Motor neuron (in vitro differentiated cells): Measurements from ENCODE around the gene ALDH3A1. TPM values are rescaled to one million over a fixed set of nuclear protein-coding genes. Genes with fewer than 3 reads are reported as not detected.

Experiments
- ATAC-seq, 8 experiments: fragments of 200-7000 bp; cut with Tn5 transposase; replicated peaks in 6 of 8; 2 replicates each; pipeline ENCODE4 v1.8.0; 2021; ENCODE audit warnings: mild to moderate bottlenecking in 8 of 8, moderate library complexity in 8 of 8
- H3K27ac ChIP-seq, 2 donors: fragments of 250-450 bp; sonication (Bioruptor Pico); 2 replicates each; pipeline ENCODE4 v1.9.0; 2021; ENCODE audit warnings: antibody characterized with exemption in 2 of 2, mild to moderate bottlenecking in 2 of 2, moderate library complexity in 1 of 2
- H3K4me1 ChIP-seq, 2 donors: fragments of 250-450 bp; sonication (Bioruptor Pico); replicated peaks in 1 of 2; 2 replicates each; pipeline ENCODE4 v1.6.1; 2021; ENCODE audit warnings: antibody characterized with exemption in 2 of 2, mild to moderate bottlenecking in 2 of 2, moderate library complexity in 1 of 2
- H3K4me3 ChIP-seq, 5 donors: fragments of 250-450 bp; sonication (Bioruptor Pico); 2 replicates each; pipeline ENCODE4 v1.9.0; 2021; ENCODE audit warnings: antibody characterized with exemption in 5 of 5, mild to moderate bottlenecking in 5 of 5, moderate library complexity in 4 of 5
- WGBS, 10 experiments: fragments of 450-650 bp; shearing (Covaris generic); methylation state at CpG; one replicate each; pipeline ENCODE4 v1.0.0; 2022; 5-methylcytosine and 5-hydroxymethylcytosine counted together
- in situ Hi-C, 9 experiments: fragments of 400-800 bp; cut with MboI; loops; one replicate each; pipeline ENCODE4 v1.15.0; 2021; ENCODE audit warnings: low sequenced_read_pairs in 9 of 9, low pct_unique_long_range_greater_than_20kb in 2 of 9; ENCODE audit not compliant: unreplicated experiment in 9 of 9
- total RNA-seq, 8 experiments: library from RNA; unstranded; fragments of 300-600 nt; gene quantifications; 2 replicates each; pipeline versions ENCODE4 v1.2.3 to v1.2.4, GENCODE V29; 2022

ALDH3A1 gene
- total RNA-seq, 8 experiments from 2014 or later = 0.49 to 8.4 (median 1.9) TPM; not detected in 3

DNA sequence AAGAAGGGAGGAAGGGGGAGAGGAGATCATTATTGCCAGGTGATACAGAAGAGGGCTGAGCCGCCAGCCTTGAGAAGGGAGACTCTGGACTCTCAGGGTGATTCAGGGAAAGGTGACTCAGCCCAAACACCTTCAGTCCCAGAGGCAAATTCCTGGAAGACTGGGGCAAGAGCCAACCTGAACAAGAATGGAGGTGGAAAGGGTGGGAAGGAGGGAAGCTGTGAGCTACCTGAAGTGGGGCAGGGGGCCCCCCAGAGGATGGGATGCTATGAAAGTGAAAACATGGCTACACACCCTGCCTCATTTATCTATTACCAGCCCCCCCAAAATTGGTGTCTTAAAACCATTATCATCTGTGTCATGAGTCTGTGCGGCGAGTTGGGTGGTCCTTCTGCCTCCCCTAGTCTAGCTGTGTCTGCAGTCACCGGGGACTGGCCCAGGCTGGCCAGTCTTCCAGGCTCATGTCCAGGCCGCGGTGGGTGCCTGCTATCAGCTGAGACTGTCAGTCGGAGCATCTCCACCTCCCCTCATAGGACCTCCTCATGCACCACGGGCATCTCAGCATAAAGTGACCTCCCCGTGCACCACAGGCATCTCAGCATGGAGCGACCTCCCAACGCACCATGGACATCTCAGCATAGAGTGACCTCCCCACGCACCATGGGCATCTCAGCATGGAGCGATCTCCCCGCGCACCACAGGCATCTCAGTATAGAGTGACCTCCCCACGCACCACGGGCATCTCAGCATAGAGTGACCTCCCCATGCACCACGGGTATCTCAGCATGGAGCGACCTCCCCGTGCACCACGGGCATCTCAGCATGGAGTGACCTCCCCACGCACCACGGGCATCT, 28.5 kb downstream of the ALDH3A1 start:
- no peak for ATAC-seq
- no peak overlapping the region for H3K4me3 ChIP-seq
- H3K27ac ChIP-seq = no peak overlapping the region
- in situ Hi-C loops = no loop called here
- H3K4me1 ChIP-seq = peaks cover 6 to 8% of the 10 kb centered on the region in 2 donors
- WGBS, 10 experiments = 57 to 100% (median 89%) methylated on average over 1 to 2 of the region's 23 CpGs; no CpG with 5 or more reads in 6 of the 10 experiments

DNA sequence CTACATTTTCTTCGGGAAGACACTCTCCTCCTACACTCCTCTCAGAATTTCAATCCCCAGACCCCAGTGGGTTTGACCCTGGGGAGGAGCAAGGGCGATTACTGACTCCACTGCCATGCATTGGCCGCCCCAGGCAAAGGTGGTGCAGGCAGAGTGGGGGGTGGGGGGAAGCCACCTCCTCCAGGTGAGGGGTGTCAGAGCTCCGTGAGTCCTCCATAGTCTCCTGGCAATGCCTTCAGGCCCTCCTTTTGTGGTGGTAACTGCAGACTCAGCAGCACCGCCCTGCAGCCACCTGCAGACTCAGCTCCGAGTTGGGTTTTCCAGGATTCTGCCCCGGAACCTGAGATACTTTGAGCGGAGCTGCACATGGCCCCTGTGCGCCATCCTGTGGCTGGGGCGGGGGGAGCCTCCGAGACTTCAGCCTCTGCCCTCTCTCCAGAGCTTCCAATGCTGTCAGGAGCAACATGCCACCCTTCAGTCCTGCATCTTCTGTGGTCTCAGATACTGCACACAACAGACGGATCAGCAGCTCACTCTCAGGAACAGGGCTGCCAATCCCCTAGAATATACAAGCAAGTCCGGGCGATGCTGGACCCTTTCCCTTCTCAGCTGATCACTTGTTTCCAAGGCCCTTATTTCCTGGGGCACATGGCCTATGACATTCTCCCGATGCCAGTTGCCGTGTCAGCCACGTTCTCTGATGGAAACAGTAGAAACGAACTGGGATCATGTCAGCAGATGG, 29.3 kb downstream of the ALDH3A1 start:
- H3K4me3 ChIP-seq = no peak overlapping the region
- no peak overlapping the region for H3K27ac ChIP-seq
- in situ Hi-C loops = no loop called here
- peak in 1 of 8 experiments; percentile 19 for ATAC-seq
- H3K4me1 ChIP-seq = peaks cover 6 to 8% of the 10 kb centered on the region in 2 donors
- 13 to 100% (median 77%) methylated on average over 1 to 9 of the region's 18 CpGs; no CpG with 5 or more reads in 3 of the 10 experiments for WGBS, 10 experiments

DNA sequence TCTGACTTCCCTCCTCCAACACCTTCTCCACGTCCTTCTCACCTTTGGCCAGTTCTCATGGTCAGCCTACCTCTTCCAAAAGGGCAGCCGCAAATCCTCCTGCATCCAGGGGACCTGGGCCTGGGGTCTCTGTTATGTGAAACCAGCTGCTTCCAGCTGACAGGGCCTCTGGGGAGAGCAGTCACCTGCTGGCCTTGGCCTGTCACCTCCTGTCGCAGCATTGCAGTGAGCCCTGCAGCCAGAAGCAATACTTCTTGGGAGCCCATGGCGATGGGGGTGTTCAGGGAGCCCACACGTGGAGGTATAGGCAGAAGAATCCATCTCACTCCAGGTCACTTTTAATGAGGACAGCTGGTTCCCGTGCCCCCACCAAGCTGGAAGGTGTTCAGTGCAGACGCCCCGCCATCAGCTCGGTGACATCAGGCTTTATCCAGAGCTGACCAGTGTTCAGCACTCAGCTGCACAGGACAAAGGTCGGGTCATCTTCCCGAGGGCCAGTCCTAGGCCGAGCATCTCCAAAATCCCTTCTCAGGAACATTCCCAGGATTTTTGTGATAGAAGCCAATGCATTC, 30.0 kb downstream of the ALDH3A1 start:
- peaks cover 6 to 8% of the 10 kb centered on the region in 2 donors for H3K4me1 ChIP-seq
- in situ Hi-C loops = no loop called here
- H3K4me3 ChIP-seq = no peak overlapping the region
- WGBS, 10 experiments = 60 to 100% (median 84%) methylated on average over 1 to 8 of the region's 12 CpGs; no CpG with 5 or more reads in 4 of the 10 experiments
- no peak overlapping the region for H3K27ac ChIP-seq
- ATAC-seq = peak in 3 of 8 experiments; percentile 18 to 27 (median 24)

DNA sequence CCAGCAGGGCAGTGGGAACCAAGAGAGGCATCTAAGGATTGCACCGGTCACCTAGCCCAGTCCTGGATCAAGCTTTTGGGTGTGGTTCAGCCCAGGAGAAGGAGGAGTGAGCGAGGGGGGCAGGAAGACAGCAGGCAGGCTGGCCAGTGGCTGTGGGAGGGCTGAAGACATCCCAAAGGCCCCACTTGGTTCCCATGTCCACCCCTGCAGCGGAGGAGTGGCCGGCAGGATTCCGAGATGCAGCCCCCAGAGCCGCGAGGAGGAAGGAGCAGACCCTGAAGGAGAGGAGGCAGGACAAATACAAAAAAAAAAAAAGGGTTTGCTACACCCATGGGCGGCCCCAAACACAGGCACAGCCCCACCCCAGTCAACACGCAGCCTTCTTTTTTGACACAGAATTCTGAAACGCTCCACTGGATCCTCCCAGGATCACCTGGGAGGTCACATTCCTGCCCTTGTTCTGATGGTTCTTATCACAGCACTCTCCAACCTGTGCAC, 30.6 kb downstream of the ALDH3A1 start:
- no peak overlapping the region for H3K27ac ChIP-seq
- ATAC-seq = no peak
- WGBS, 10 experiments = 34 to 100% (median 72%) methylated on average over 1 to 4 of the region's 10 CpGs; no CpG with 5 or more reads in 3 of the 10 experiments
- H3K4me3 ChIP-seq = no peak overlapping the region
- in situ Hi-C loops = no loop called here
- peaks cover 6 to 8% of the 10 kb centered on the region in 2 donors for H3K4me1 ChIP-seq

DNA sequence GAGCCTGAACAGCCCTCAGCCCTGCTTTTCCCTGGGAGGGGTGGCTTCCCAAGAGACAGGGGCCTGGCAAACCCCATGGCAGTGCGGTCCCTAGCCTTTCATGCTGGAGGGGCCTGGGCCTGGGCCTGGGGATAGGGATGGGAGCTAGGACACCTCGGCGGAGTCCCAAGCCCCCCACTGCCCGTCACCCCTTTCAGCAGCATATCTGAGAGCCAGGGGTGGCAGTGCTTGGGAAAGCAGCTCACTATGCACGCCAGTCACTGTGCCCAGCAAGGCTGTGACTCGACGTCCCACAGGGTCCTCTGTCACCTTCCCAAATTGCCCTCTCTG, 31.1 kb downstream of the ALDH3A1 start:
- WGBS, 10 experiments = 92 to 100% methylated on average over 1 to 2 of the region's 7 CpGs; no CpG with 5 or more reads in 8 of the 10 experiments
- Histone ChIP-seq H3K4me1 (peaks cover 6 to 8% of the 10 kb centered on the region in 2 donors), H3K4me3 (no peak overlapping the region), H3K27ac (no peak overlapping the region)
- peak in 1 of 8 experiments; percentile 5 for ATAC-seq
- in situ Hi-C loops = no loop called here

DNA sequence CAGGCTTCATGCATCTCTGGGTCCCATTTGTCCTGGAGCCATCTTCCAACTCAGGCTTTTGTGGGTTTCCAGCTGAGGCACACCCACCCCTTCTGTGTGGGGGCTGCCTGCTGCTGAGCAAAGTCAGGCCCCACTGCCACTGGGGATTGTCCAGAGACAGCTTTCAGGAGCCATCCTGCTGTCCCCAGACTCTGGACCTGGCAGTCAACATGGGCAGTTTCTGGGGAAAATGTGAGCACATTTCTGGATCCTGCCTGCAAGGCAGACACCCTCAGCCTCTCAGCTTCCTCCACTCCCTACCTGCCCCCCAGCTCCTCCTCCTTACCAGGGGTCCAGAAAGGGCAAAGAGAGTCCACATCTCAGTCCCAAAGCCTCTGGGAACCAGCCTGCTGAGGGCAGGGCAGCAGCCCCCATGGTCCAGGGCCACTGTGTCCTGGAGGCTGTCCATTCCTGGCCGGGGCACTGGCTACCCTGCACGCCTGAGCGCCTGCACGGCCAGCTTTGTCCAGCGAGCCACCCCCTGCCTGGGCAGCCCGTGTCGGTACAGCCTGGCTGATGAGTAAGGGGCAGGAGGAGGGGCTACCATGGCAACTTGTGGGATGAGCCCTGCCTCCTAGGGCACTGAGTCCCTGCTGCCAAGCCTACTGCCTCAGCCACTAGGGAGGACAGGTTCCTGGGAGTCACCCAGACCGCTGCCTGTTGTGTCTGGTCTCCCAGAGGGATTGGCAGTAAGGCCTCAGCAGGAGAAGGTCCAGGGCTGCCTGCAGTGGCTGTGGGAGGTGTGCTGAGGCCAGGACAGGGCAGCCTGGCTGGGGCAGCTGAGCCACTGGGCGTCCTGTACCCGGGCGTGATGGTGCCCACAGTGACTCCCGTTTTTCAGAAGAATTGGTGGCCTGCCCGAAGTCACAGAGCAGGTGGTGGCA, 31.7 kb downstream of the ALDH3A1 start, which contains the start of gene SLC47A2:
Gene SLC47A2, minus strand, starts transcription at position 477 of the 923 bp plus-strand sequence. Its CDS starts 29 bp downstream, at position 448.
- no peak within 1 kb of the TSS for H3K27ac ChIP-seq
- in situ Hi-C loops = no loop called here
- 43 to 54% methylated on average over 3 of the region's 13 CpGs; no CpG with 5 or more reads in 8 of the 10 experiments for WGBS, 10 experiments
- ATAC-seq = peak in 6 of 8 experiments; percentile 14 to 97 (median 90)
- no peak within 1 kb of the TSS for H3K4me3 ChIP-seq
- H3K4me1 ChIP-seq = peaks cover 6 to 8% of the 10 kb centered on the region in 2 donors

DNA sequence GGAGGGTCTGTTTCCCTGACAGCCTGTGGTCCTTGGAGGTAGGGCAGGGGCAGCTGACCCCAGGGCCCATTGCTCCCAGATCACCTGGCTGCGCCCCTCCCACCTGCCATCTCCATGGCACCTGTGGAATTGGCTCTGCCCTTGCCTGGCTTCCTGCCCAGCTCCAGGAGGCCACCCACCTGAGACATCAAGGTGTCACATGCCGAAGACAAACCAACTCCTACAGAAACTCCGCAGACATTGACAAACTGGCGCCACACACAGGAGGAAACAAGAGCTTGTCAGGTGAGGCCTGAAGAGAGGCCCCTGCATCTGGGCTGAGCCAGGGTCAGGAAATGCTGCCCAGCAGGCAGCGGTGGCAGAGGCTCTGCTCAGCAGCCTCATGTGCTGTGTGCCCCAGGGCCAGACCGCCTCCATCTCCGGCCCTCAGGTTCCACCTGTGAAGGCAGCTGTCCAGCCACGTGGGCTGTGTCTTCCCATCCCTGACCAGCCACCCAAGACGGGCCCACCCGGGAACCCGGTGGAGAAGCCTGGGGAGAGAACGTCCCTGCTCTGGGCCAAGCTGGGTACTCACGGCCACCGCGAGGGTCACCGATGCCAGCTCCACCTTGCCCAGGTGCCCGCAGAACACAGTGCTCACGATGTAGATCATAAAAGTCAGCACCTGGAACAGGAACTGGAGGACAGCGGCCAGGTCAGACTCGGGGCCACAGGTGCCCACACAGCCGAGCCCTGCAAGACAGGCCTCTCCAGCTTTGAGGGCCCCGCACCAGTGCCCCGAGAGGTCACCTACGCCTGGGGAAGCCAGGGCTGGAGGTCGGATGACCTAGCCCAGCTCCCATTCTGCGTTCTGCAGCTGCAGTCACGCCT, 33.3 kb downstream of the ALDH3A1 start:
- ATAC-seq = no peak
- 75 to 100% (median 80%) methylated on average over 1 to 3 of the region's 27 CpGs; no CpG with 5 or more reads in 4 of the 10 experiments for WGBS, 10 experiments
- in situ Hi-C loops = no loop called here
- no peak overlapping the region for H3K4me3 ChIP-seq
- H3K4me1 ChIP-seq = peaks cover 6 to 8% of the 10 kb centered on the region in 2 donors
- H3K27ac ChIP-seq = no peak overlapping the region

DNA sequence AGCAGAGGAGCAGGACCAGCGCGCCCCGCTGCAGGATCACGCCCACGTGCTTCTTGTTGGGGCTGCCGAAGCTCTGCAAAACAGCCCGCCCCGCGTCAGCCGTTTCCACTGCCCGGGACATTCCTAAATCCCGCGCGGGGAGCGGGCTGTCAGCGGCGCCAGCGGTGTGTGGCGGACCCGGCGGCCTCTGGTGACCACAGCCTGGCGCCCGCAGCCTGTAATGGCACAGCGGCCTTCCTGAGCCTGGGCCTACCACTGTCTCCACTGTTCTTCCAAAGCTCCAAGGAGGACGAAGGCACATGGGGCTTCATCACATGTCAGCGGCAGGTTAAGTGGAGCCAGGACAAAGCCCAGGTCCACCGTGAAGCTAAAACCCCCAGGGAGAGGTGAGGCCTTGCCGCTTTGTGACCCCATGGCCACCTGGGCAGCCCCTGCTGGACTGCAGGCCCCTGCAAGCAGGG, 34.2 kb downstream of the ALDH3A1 start:
- Histone ChIP-seq H3K4me3 (no peak overlapping the region), H3K27ac (no peak overlapping the region), H3K4me1 (peaks cover 6 to 8% of the 10 kb centered on the region in 2 donors)
- WGBS, 10 experiments = 100% methylated on average over 4 of the region's 28 CpGs; no CpG with 5 or more reads in 8 of the 10 experiments
- in situ Hi-C loops = no loop called here
- ATAC-seq = no peak

DNA sequence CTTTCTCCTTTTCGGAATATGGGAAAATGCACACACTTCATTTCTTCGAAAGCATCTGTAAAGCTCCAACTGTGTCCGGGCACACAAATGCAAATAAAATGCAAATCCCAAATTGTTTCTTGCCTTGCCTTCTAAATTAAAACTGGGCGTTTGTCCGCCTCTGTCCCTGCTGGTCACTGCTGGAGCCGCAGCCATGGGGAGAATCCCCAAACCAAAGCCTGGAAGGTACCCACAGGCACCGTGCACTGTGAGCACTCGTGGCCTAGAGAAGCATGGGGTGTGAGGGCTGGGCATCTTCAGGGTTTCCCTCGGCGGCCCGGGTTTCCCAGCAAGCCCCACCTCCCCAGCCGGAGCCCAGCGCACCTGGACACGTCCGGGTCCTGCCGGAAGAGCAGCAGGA, 34.6 kb downstream of the ALDH3A1 start:
- H3K4me1 ChIP-seq = peaks cover 6% of the 10 kb centered on the region in 2 donors
- peak in 3 of 8 experiments; percentile 22 to 88 (median 30) for ATAC-seq
- H3K4me3 ChIP-seq = no peak overlapping the region
- in situ Hi-C loops = no loop called here
- H3K27ac ChIP-seq = no peak overlapping the region
- 0 to 100% (median 61%) methylated on average over 1 to 14 of the region's 16 CpGs; no CpG with 5 or more reads in 4 of the 10 experiments for WGBS, 10 experiments

DNA sequence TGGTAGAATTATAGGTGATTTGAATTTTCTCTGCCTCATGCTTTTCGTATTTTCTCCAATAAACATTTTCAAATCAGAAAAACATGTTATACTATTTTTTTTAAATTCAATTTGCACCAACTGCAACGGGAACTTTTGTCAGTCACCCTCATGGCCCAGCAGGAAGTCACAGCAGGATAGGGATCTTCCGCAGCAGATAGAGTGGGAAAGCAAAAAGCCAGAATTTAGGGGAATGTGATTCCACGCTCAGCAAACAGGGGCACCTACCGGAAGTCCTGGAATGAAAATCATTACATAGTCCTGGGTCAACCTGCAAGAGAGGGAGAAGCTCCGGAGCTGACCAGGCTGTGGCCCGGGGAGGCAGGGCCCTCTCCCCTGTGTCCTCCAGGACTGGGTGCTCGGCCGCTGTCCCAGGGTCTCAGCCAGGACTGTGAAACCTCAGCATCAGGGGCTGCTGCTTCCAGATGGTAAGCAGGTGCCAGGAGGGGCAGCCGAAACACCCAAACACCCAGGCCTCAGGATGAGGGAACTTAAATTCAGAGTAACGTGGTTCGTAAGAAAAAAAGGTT, 35.6 kb downstream of the ALDH3A1 start:
- in situ Hi-C loops = no loop called here
- no peak overlapping the region for H3K27ac ChIP-seq
- ATAC-seq = no peak
- H3K4me3 ChIP-seq = no peak overlapping the region
- no peaks in the 10 kb centered on the region for H3K4me1 ChIP-seq
- WGBS, 10 experiments = 50 to 100% (median 74%) methylated on average over 2 to 11 of the region's 12 CpGs; no CpG with 5 or more reads in 1 of the 10 experiments

DNA sequence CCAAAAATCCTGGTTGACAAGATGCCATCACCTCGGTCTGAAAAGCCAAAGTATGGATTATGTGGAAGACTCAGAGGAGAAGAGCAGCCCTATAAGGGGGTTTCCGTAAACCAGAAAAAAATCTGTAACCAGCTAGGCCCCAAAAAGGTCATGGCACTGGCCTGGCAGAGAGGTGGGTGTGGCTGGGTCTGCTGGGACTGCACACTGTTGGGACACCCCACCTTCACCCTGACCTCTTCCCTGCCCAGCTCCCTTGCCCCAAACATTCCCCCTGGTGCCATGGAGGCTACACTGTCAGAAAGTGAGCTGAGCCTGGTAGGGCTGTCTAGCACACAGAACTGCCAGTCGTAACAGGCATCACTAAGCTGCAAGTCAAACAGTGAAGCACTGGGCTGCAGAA, 38.3 kb downstream of the ALDH3A1 start:
- no peak overlapping the region for H3K27ac ChIP-seq
- H3K4me3 ChIP-seq = no peak overlapping the region
- ATAC-seq = no peak
- in situ Hi-C loops = no loop called here
- peaks cover 0 to 4% of the 10 kb centered on the region in 2 donors for H3K4me1 ChIP-seq
- WGBS, 10 experiments = 20 to 100% (median 64%) methylated on average over 1 to 3 of the region's 3 CpGs; no CpG with 5 or more reads in 4 of the 10 experiments
